H1 (cell line): ENCODE measurements around the gene B4GALNT1. TPM values are rescaled to one million over a fixed set of nuclear protein-coding genes. Genes with fewer than 3 reads are reported as not detected.

Experiments
- CTCF ChIA-PET: fragments of 300-600 bp; sonication (Branson Sonifier 250); formaldehyde crosslinking; loops from one replicate; lab custom pipeline; 2021; ENCODE audit not compliant: partially characterized antibody; lab: Charles Lee
- POLR2A ChIA-PET: fragments of 300-600 bp; sonication (Branson Sonifier 250); formaldehyde crosslinking; loops from one replicate; lab custom pipeline; 2021; ENCODE audit warnings: inconsistent platforms; ENCODE audit not compliant: partially characterized antibody; lab: Charles Lee
- DNase-seq, 2 experiments: peaks; one replicate each; pipeline versions ENCODE4 v3.0.0 to v3.0.0-alpha.2; 2010 to 2022; ENCODE audit warnings: low spot score in 2 of 2, low read depth in 1 of 2, mixed read lengths in 1 of 2
- FAIRE-seq: peaks from 2 replicates; lab custom pipeline; 2011; peaks lifted over from hg19 to GRCh38; lab: Jason Lieb, UNC
- H2AFZ ChIP-seq: 2 replicates; pipeline ENCODE4 v1.8.1; 2012; ENCODE audit warnings: low read length, inconsistent platforms
- H2AK5ac ChIP-seq: 2 replicates; pipeline ENCODE4 v1.6.1; 2013; ENCODE audit warnings: low read depth, low read length
- H2BK120ac ChIP-seq: replicated peaks from 2 replicates; pipeline ENCODE3; 2013; ENCODE audit warnings: low read depth, low read length, inconsistent platforms
- H2BK12ac ChIP-seq: 2 replicates; pipeline ENCODE4 v1.6.1; 2013; ENCODE audit warnings: low read depth, low read length
- H2BK15ac ChIP-seq: 2 replicates; pipeline ENCODE4 v1.6.1; 2013; ENCODE audit warnings: low read length
- H2BK20ac ChIP-seq: 2 replicates; pipeline ENCODE4 v1.6.1; 2013; ENCODE audit warnings: low read length
- H2BK5ac ChIP-seq: 2 replicates; pipeline ENCODE4 v1.6.1; 2013; ENCODE audit warnings: low read depth, low read length
- H3K14ac ChIP-seq: 2 replicates; pipeline ENCODE4 v1.6.1; 2013; ENCODE audit warnings: inconsistent platforms; ENCODE audit not compliant: insufficient read length
- H3K18ac ChIP-seq: 2 replicates; pipeline ENCODE4 v1.6.1; 2013; ENCODE audit warnings: low read length; ENCODE audit errors: extremely low read depth
- H3K23ac ChIP-seq: 2 replicates; pipeline ENCODE4 v1.6.1; 2013; ENCODE audit warnings: inconsistent platforms; ENCODE audit not compliant: insufficient read length
- H3K23me2 ChIP-seq: 2 replicates; pipeline ENCODE4 v1.6.1; 2013; ENCODE audit warnings: low read depth, low read length
- H3K27ac ChIP-seq: 2 replicates; pipeline ENCODE4 v1.6.1; 2011; ENCODE audit warnings: low read depth, low read length, inconsistent platforms
- H3K27me3 ChIP-seq, 4 experiments: replicated peaks in 1 of 4; 1 replicate in 1 of 4; 2 replicates in 3 of 4; pipeline versions ENCODE4 v1.6.1 to v1.8.1; 2011 to 2013; ENCODE audit warnings: low read length in 3 of 4, mild to moderate bottlenecking in 3 of 4, inconsistent platforms in 2 of 4, mixed read lengths in 2 of 4, moderate library complexity in 1 of 4; ENCODE audit not compliant: control insufficient read depth in 3 of 4, insufficient read depth in 3 of 4; ENCODE audit errors: extremely low read depth in 1 of 4
- H3K36me3 ChIP-seq, 4 experiments: 2 replicates each; pipeline versions ENCODE4 v1.6.1 to v1.8.1; 2011 to 2013; ENCODE audit warnings: mild to moderate bottlenecking in 4 of 4, low read length in 3 of 4, moderate library complexity in 2 of 4, control low read depth in 1 of 4, inconsistent platforms in 1 of 4; ENCODE audit not compliant: insufficient read depth in 4 of 4, control insufficient read depth in 2 of 4
- H3K4ac ChIP-seq: replicated peaks from 2 replicates; pipeline ENCODE3; 2013; ENCODE audit warnings: low read length, low read depth, mixed read lengths, inconsistent platforms; ENCODE audit not compliant: insufficient read length
- H3K4me1 ChIP-seq, 4 experiments: replicated peaks in 1 of 4; 1 replicate in 1 of 4; 2 replicates in 3 of 4; pipeline versions ENCODE4 v1.6.1 to v1.8.1; 2011 to 2013; ENCODE audit warnings: low read length in 3 of 4, inconsistent platforms in 2 of 4, mixed read lengths in 1 of 4; ENCODE audit not compliant: insufficient read depth in 4 of 4, control insufficient read depth in 3 of 4
- H3K4me2 ChIP-seq, 2 experiments: 2 replicates each; pipeline versions ENCODE4 v1.6.1 to v1.8.1; 2011 to 2013; ENCODE audit warnings: low read depth in 2 of 2, low read length in 2 of 2, control low read depth in 1 of 2, inconsistent platforms in 1 of 2, mild to moderate bottlenecking in 1 of 2; ENCODE audit not compliant: insufficient read depth in 1 of 2
- H3K4me3 ChIP-seq, 4 experiments: fragments of 200-600, 300-600 bp in 1 of 4; sonication (generic), shearing (Covaris generic), sonication (Bioruptor Twin) in 1 of 4; 2 replicates each; pipeline versions ENCODE4 v1.5.1 to v1.8.1; 2011 to 2016; ENCODE audit warnings: low read length in 4 of 4, low read depth in 3 of 4, control low read depth in 2 of 4, inconsistent platforms in 2 of 4, mild to moderate bottlenecking in 2 of 4, mixed read lengths in 1 of 4, moderate library complexity in 1 of 4; ENCODE audit not compliant: insufficient read depth in 2 of 4; ENCODE audit errors: extremely low read depth in 1 of 4
- H3K56ac ChIP-seq: replicated peaks from 2 replicates; pipeline ENCODE3; 2013; ENCODE audit warnings: low read depth, mild to moderate bottlenecking, mixed read lengths, low read length, inconsistent platforms; ENCODE audit not compliant: insufficient read length
- H3K79me1 ChIP-seq: 2 replicates; pipeline ENCODE4 v1.6.1; 2013; ENCODE audit warnings: low read depth, low read length, control low read depth
- H3K79me2 ChIP-seq, 2 experiments: 2 replicates each; pipeline versions ENCODE4 v1.6.1 to v1.8.1; 2012 to 2013; ENCODE audit warnings: low read length in 2 of 2, mild to moderate bottlenecking in 2 of 2, inconsistent platforms in 1 of 2; ENCODE audit not compliant: insufficient read depth in 2 of 2, control insufficient read depth in 1 of 2
- H3K9ac ChIP-seq, 4 experiments: replicated peaks in 1 of 4; 1 replicate in 1 of 4; 2 replicates in 3 of 4; pipeline versions ENCODE4 v1.6.1 to v1.8.1; 2011 to 2013; ENCODE audit warnings: low read depth in 3 of 4, low read length in 3 of 4, control low read depth in 2 of 4, mild to moderate bottlenecking in 2 of 4, moderate library complexity in 2 of 4, inconsistent platforms in 1 of 4; ENCODE audit errors: extremely low read depth in 1 of 4
- H3K9me3 ChIP-seq, 2 experiments: 2 replicates each; pipeline versions ENCODE4 v1.6.1 to v1.8.1; 2012 to 2013; ENCODE audit warnings: mild to moderate bottlenecking in 2 of 2, moderate library complexity in 2 of 2, control low read depth in 1 of 2, inconsistent platforms in 1 of 2, low read depth in 1 of 2, low read length in 1 of 2, mixed read lengths in 1 of 2; ENCODE audit not compliant: insufficient read depth in 2 of 2
- H4K20me1 ChIP-seq, 2 experiments: replicated peaks in 1 of 2; 2 replicates each; pipeline versions ENCODE3 to v1.8.1; 2011 to 2013; ENCODE audit warnings: inconsistent platforms in 2 of 2, low read length in 2 of 2, mild to moderate bottlenecking in 1 of 2; ENCODE audit not compliant: insufficient read depth in 2 of 2, control insufficient read depth in 1 of 2
- H4K5ac ChIP-seq: 2 replicates; pipeline ENCODE4 v1.6.1; 2013; ENCODE audit warnings: low read length, low read depth, mixed read lengths, inconsistent platforms; ENCODE audit not compliant: insufficient read length
- H4K8ac ChIP-seq: 2 replicates; pipeline ENCODE4 v1.8.0; 2013; ENCODE audit warnings: mild to moderate bottlenecking, moderate library complexity, low read length, inconsistent platforms; ENCODE audit not compliant: insufficient read depth; ENCODE audit errors: extremely low read depth
- H4K91ac ChIP-seq: replicated peaks from 2 replicates; pipeline ENCODE3; 2013; ENCODE audit warnings: low read length, mixed read lengths, inconsistent platforms; ENCODE audit not compliant: insufficient read length
- EGR1 ChIP-seq: IDR thresholded peaks from 2 replicates; pipeline ENCODE4 v1.6.1; 2011; ENCODE audit warnings: low read depth, low read length, borderline replicate concordance
- EP300 ChIP-seq, 2 experiments: IDR thresholded peaks; 1 replicate in 1 of 2; 2 replicates in 1 of 2; pipeline ENCODE4 v1.6.1; 2011 to 2012; ENCODE audit warnings: low read depth in 2 of 2, low read length in 2 of 2, mild to moderate bottlenecking in 2 of 2, borderline replicate concordance in 1 of 2, inconsistent platforms in 1 of 2, moderate library complexity in 1 of 2
- FOSL1 ChIP-seq: IDR thresholded peaks from 2 replicates; pipeline ENCODE4 v1.6.1; 2011; ENCODE audit warnings: mild to moderate bottlenecking, low read depth, low read length, moderate library complexity; ENCODE audit not compliant: insufficient read depth
- NRF1 ChIP-seq: IDR thresholded peaks from 2 replicates; pipeline ENCODE4 v1.6.1; 2011; ENCODE audit warnings: mild to moderate bottlenecking, low read depth, low read length, improper control_type of control experiment
- POLR2AphosphoS5 ChIP-seq: IDR thresholded peaks from 2 replicates; pipeline ENCODE4 v1.6.1; 2011; ENCODE audit warnings: low read depth, low read length
- RAD21 ChIP-seq, 2 experiments: IDR thresholded peaks in 1 of 2; conservative IDR thresholded peaks in 1 of 2; 2 replicates each; pipeline ENCODE4 v1.6.1; 2011; ENCODE audit warnings: low read depth in 2 of 2, low read length in 2 of 2, improper control_type of control experiment in 1 of 2, inconsistent platforms in 1 of 2, mild to moderate bottlenecking in 1 of 2, moderate library complexity in 1 of 2
- RBBP5 ChIP-seq: IDR thresholded peaks from 2 replicates; pipeline ENCODE4 v1.7.1; 2012; ENCODE audit warnings: low read depth, mild to moderate bottlenecking, inconsistent platforms, low read length, moderate library complexity, borderline replicate concordance
- SIX5 ChIP-seq: IDR thresholded peaks from 2 replicates; pipeline ENCODE4 v1.6.1; 2011; ENCODE audit warnings: mild to moderate bottlenecking, low read depth, low read length
- TAF7 ChIP-seq: optimal IDR thresholded peaks from 2 replicates; pipeline ENCODE3; 2011; ENCODE audit warnings: low read depth, mild to moderate bottlenecking, inconsistent platforms, low read length, moderate library complexity, borderline replicate concordance
- WGBS, 2 experiments: shearing (Covaris generic) in 1 of 2; methylation state at CpG; one replicate each; pipeline versions ENCODE4 v1.1.6 to v1.1.7; 2013 to 2015; ENCODE audit warnings: low lambda C conversion rate in 2 of 2, mixed read lengths in 2 of 2, inconsistent platforms in 1 of 2, low coverage in 1 of 2, missing lambda C conversion rate in 1 of 2; ENCODE audit not compliant: insufficient replicate concordance in 2 of 2, insufficient coverage in 1 of 2, insufficient read length in 1 of 2; ENCODE audit errors: extremely low coverage in 1 of 2, missing lambda C conversion rate in 1 of 2; 5-methylcytosine and 5-hydroxymethylcytosine counted together
- polyA plus RNA-seq, 7 experiments: library from polyadenylated mRNA; depleted of rRNA in 3 of 7; stranded (reverse) in 5 of 7; unstranded in 2 of 7; fragments of >200 nt in 5 of 7; fragments of 200-250 nt in 2 of 7; gene quantifications; 1 replicate in 5 of 7; 2 replicates in 1 of 7; 4 replicates in 1 of 7; pipeline versions ENCODE4 v1.2.1 to v1.2.3, GENCODE V29; 2011 to 2013; ENCODE audit warnings: missing spikeins in 2 of 7, mixed read lengths in 2 of 7
- total RNA-seq: library from RNA; stranded (reverse); fragmentation: NEBNext Ultra II Directional; extraction: Animal tissue kit (Norgen Biotek cat#: 25700); gene quantifications from 2 replicates; pipeline ENCODE4 v1.2.1, GENCODE V29; 2021
- TF ChIP-seq, protein P1 (sequence below): IDR thresholded peaks from 2 replicates; pipeline ENCODE4 v1.6.1; 2012; ENCODE audit warnings: inconsistent platforms

The B4GALNT1 gene
- total and polyA plus RNA-seq, 2 of the 8 experiments (the other 6 are each of a cell fraction or from before 2014, with no cell fraction given) = 1.5 to 2.3 TPM

DNA sequence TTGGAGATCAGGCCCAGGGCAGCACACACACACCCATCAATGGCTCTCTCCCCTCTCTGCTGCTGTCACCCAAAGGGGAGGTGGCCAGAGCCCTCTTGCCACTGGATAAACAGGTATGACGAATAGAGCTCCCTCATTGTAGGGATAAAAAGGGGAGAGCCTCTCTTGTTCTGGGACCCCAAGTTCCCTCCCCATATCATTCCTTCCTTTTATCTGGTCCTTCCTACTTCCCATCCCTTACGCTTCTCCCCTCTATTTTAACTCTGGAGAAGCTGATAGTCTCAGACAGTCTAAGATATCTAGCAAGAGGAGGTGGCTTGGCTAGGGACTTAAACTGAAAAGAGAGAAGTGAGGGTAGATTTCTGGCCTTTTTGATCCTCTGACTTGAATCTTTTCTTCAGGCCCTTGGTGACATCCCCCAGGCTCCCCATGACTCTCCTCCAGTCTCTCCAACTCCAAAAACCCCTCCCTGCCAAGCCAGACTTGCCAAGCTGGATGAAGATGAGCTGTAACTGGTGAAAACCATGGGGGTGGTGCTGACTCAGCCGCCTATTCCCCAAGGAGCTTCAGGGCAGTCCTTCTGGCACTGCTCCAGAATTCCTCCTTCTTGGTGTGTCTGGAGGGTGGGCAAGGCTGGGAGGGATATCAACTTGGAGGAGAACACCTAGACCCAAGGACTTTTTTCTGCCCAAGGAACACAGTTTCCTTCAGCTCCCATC, 16.5 kb downstream of the B4GALNT1 start:
- no peaks in the 10 kb centered on the region for H3K36me3 ChIP-seq
- no peak overlapping the region for H3K23ac ChIP-seq
- H3K79me1 ChIP-seq = no peaks in the 10 kb centered on the region
- H3K56ac ChIP-seq = no peak overlapping the region
- H3K4me3 ChIP-seq = no peak overlapping the region
- peaks cover 44 to 93% (median 90%) of the 10 kb centered on the region in 4 experiments for H3K27me3 ChIP-seq
- no peak for DNase-seq
- H3K4ac ChIP-seq = no peak overlapping the region
- FAIRE-seq = no peak
- no peaks in the 10 kb centered on the region; a peak in 1 of 4 replicates for H3K9me3 ChIP-seq
- H2BK12ac ChIP-seq = no peak overlapping the region
- H2BK120ac ChIP-seq = no peak overlapping the region
- peaks cover 2 to 25% (median 13%) of the 10 kb centered on the region in 4 experiments for H3K4me1 ChIP-seq
- H2BK20ac ChIP-seq = no peak overlapping the region
- H2AFZ ChIP-seq = no peak overlapping the region
- no peak overlapping the region for H3K14ac ChIP-seq
- no peak overlapping the region for H4K5ac ChIP-seq
- no peak overlapping the region for H3K18ac ChIP-seq
- 73% methylated on average over 3 of the region's 3 CpGs; no CpG with 5 or more reads in 1 of the 2 experiments for WGBS, 2 experiments
- no peak overlapping the region for H3K27ac ChIP-seq
- H3K4me2 ChIP-seq = no peak overlapping the region
- H4K91ac ChIP-seq = no peak overlapping the region
- ChIA-PET CTCF (interaction anchor here (0.6 to 12.5 kb wide), 9 partner anchors 9 to 304 kb away, joined by 3 to 124 read pairs (median 5); partner anchors contain the start of gene B4GALNT1), POLR2A (interaction anchor here (1.1 to 1.8 kb wide), 7 partner anchors 13 to 129 kb away, joined by 3 to 6 read pairs (median 3); partner anchors contain the start of genes DDIT3, PIP4K2C and TSPAN31)
- H3K9ac ChIP-seq = no peak overlapping the region
- TF ChIP-seq NRF1 (no peak), FOSL1 (no peak), EGR1 (no peak), TAF7 (no peak), POLR2AphosphoS5 (no peak), RBBP5 (no peak), RAD21 (IDR thresholded peaks at IDR 0.05 in 1 of 2, conservative IDR thresholded peaks at IDR 0.05 in 1 of 2; ENCODE audit: low read depth in 2 of 2, low read length in 2 of 2) (no peak), EP300 (IDR thresholded peaks at IDR 0.05; ENCODE audit: borderline replicate concordance in 1 of 2, low read depth in 2 of 2, low read length in 2 of 2) (no peak), SIX5 (no peak)
- TF ChIP-seq, protein P1, sequence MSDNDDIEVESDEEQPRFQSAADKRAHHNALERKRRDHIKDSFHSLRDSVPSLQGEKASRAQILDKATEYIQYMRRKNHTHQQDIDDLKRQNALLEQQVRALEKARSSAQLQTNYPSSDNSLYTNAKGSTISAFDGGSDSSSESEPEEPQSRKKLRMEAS = no peak
- H2BK15ac ChIP-seq = no peak overlapping the region
- no peaks in the 10 kb centered on the region for H3K79me2 ChIP-seq
- H2BK5ac ChIP-seq = no peak overlapping the region
- no peak overlapping the region for H4K8ac ChIP-seq
- peaks cover 8% of the 10 kb centered on the region; the same call in 1 of the 2 replicates for H3K23me2 ChIP-seq
- peaks cover 0 to 25% of the 10 kb centered on the region in 2 experiments for H4K20me1 ChIP-seq
- no peak overlapping the region for H2AK5ac ChIP-seq
